Mesodermal cell (in vitro differentiated cells): ENCODE data around the gene FCN1.

Experiments
- H3K27ac ChIP-seq: 2 replicates; pipeline ENCODE4 v1.7.0; 2013; ENCODE audit warnings: mild to moderate bottlenecking, low read depth, low read length, moderate library complexity; ENCODE audit not compliant: severe bottlenecking
- H3K36me3 ChIP-seq: 2 replicates; pipeline ENCODE4 v1.7.1; 2013; ENCODE audit warnings: mild to moderate bottlenecking, low read length, moderate library complexity; ENCODE audit not compliant: control insufficient read depth, insufficient read depth
- H3K4me1 ChIP-seq: one replicate; pipeline ENCODE4 v1.7.1; 2013; ENCODE audit warnings: mild to moderate bottlenecking, low read length; ENCODE audit not compliant: insufficient read depth, control insufficient read depth, poor library complexity, severe bottlenecking
- H3K4me3 ChIP-seq: 2 replicates; pipeline ENCODE4 v1.7.0; 2013; ENCODE audit warnings: low read length, control low read depth, mild to moderate bottlenecking; ENCODE audit not compliant: insufficient read depth, poor library complexity, severe bottlenecking; ENCODE audit errors: extremely low read depth
- H3K9me3 ChIP-seq: 2 replicates; pipeline ENCODE4 v1.7.1; 2013; ENCODE audit warnings: mild to moderate bottlenecking, low read length, moderate library complexity; ENCODE audit not compliant: control insufficient read depth
- WGBS, 2 experiments: methylation state at CpG; one replicate each; pipeline ENCODE4 v1.1.5; 2013; ENCODE audit warnings: missing lambda C conversion rate in 2 of 2; ENCODE audit not compliant: insufficient coverage in 2 of 2; 5-methylcytosine and 5-hydroxymethylcytosine counted together

FCN1 gene

GRCh38 chr9:134889386-134890154 is 28.1 kb downstream of the FCN1 start:
- Histone ChIP-seq H3K9me3 (peaks cover 5% of the 10 kb centered on the region), H3K4me3 (no peak overlapping the region), H3K27ac (no peak overlapping the region), H3K36me3 (no peaks in the 10 kb centered on the region), H3K4me1 (no peaks in the 10 kb centered on the region)
- 94 to 96% methylated on average over 5 to 9 of the region's 10 CpGs for WGBS, 2 experiments

GRCh38 chr9:134888603-134889190 is 29.0 kb downstream of the FCN1 start:
- 87 to 94% methylated on average over 9 to 10 of the region's 14 CpGs for WGBS, 2 experiments
- Histone ChIP-seq H3K4me3 (no peak overlapping the region), H3K36me3 (no peaks in the 10 kb centered on the region), H3K4me1 (no peaks in the 10 kb centered on the region), H3K27ac (no peak overlapping the region), H3K9me3 (no peaks in the 10 kb centered on the region)

- 87 to 90% methylated on average over 19 of the region's 27 CpGs for WGBS, 2 experiments
- Histone ChIP-seq H3K27ac (no peak overlapping the region), H3K9me3 (no peaks in the 10 kb centered on the region), H3K36me3 (no peaks in the 10 kb centered on the region), H3K4me3 (no peak overlapping the region), H3K4me1 (no peaks in the 10 kb centered on the region)
Measured at GRCh38 chr9:134887686-134888602, 29.8 kb downstream of the FCN1 start.

GRCh38 chr9:134887219-134887618 is 30.5 kb downstream of the FCN1 start:
- Histone ChIP-seq H3K27ac (no peak overlapping the region), H3K4me3 (no peak overlapping the region), H3K4me1 (no peaks in the 10 kb centered on the region), H3K9me3 (no peaks in the 10 kb centered on the region), H3K36me3 (no peaks in the 10 kb centered on the region)
- WGBS, 2 experiments, result 87 to 89% methylated on average over 7 to 9 of the region's 10 CpGs

GRCh38 chr9:134886413-134886913 is 31.2 kb downstream of the FCN1 start:
- Histone ChIP-seq H3K36me3 (no peaks in the 10 kb centered on the region), H3K4me1 (no peaks in the 10 kb centered on the region), H3K27ac (no peak overlapping the region), H3K9me3 (no peaks in the 10 kb centered on the region), H3K4me3 (no peak overlapping the region)
- WGBS, 2 experiments, result 93 to 97% methylated on average over 9 to 10 of the region's 11 CpGs

- WGBS, 2 experiments, result 90 to 91% methylated on average over 17 to 23 of the region's 24 CpGs
Measured at GRCh38 chr9:134885679-134886412, 31.9 kb downstream of the FCN1 start.

GRCh38 chr9:134885001-134885678 is 32.6 kb downstream of the FCN1 start:
- H3K4me3 ChIP-seq, result no peak overlapping the region
- WGBS, 2 experiments, result 93 to 99% methylated on average over 7 to 10 of the region's 22 CpGs
- H3K27ac ChIP-seq, result no peak overlapping the region

More at GRCh38 chr9:134885679-134886412, 31.9 kb downstream of the FCN1 start:
- H3K36me3 ChIP-seq, result no peaks in the 10 kb centered on the region
- H3K27ac ChIP-seq, result no peak overlapping the region
- H3K4me3 ChIP-seq, result no peak overlapping the region
- H3K9me3 ChIP-seq, result no peaks in the 10 kb centered on the region
- H3K4me1 ChIP-seq, result no peaks in the 10 kb centered on the region

GRCh38 chr9:134884492-134884891 is 33.2 kb downstream of the FCN1 start:
- no peak overlapping the region for H3K27ac ChIP-seq
- no peaks in the 10 kb centered on the region for H3K36me3 ChIP-seq
- WGBS, 2 experiments, result 95 to 98% methylated on average over 4 to 7 of the region's 8 CpGs

More at GRCh38 chr9:134885001-134885678, 32.6 kb downstream of the FCN1 start:
- H3K4me1 ChIP-seq, result no peaks in the 10 kb centered on the region
- H3K36me3 ChIP-seq, result no peaks in the 10 kb centered on the region
- H3K9me3 ChIP-seq, result no peaks in the 10 kb centered on the region

GRCh38 chr9:134883040-134883782 is 34.5 kb downstream of the FCN1 start:
- Histone ChIP-seq H3K36me3 (no peaks in the 10 kb centered on the region), H3K9me3 (no peaks in the 10 kb centered on the region), H3K27ac (no peak overlapping the region), H3K4me1 (no peaks in the 10 kb centered on the region), H3K4me3 (no peak overlapping the region)
- WGBS, 2 experiments, result 92 to 94% methylated on average over 14 to 18 of the region's 18 CpGs

More at GRCh38 chr9:134884492-134884891, 33.2 kb downstream of the FCN1 start:
- no peaks in the 10 kb centered on the region for H3K4me1 ChIP-seq
- H3K9me3 ChIP-seq, result no peaks in the 10 kb centered on the region
- no peak overlapping the region for H3K4me3 ChIP-seq
